Fibroblast of mammary gland (primary cell): ENCODE measurements around the gene CSTF2.

ENCODE experiments used
- DNase-seq: peaks from one replicate; pipeline ENCODE4 v3.0.0-alpha.2; 2010; ENCODE audit warnings: low read depth
- H3K4me3 ChIP-seq: 2 replicates; pipeline ENCODE4 v1.5.1; 2011; ENCODE audit warnings: low read depth, mild to moderate bottlenecking, low read length, moderate library complexity; ENCODE audit not compliant: control insufficient read depth
- CTCF ChIP-seq: conservative IDR thresholded peaks from 2 replicates; pipeline ENCODE4 v1.5.1; 2011; ENCODE audit warnings: low read depth, low read length, inconsistent platforms; ENCODE audit not compliant: control insufficient read depth, insufficient read depth

CSTF2 gene

GRCh38 chrX:100812216-100813158 is 7.7 kb upstream of the CSTF2 start:
- no peak overlapping the region for H3K4me3 ChIP-seq
- DNase-seq, result no peak
- no peak for TF ChIP-seq CTCF

GRCh38 chrX:100817340-100817739 is 2.9 kb upstream of the CSTF2 start:
- H3K4me3 ChIP-seq, result no peak overlapping the region
- no peak for TF ChIP-seq CTCF
- DNase-seq, result no peak

GRCh38 chrX:100819534-100819836 is 706 bp upstream of the CSTF2 start:
- peak overlapping the region; percentile 85 for H3K4me3 ChIP-seq
- no peak for DNase-seq
- TF ChIP-seq CTCF, result no peak

GRCh38 chrX:100829730-100830129 is 9.5 kb downstream of the CSTF2 start:
- no peak overlapping the region for H3K4me3 ChIP-seq
- TF ChIP-seq CTCF, result no peak
- DNase-seq, result peak; percentile 28

GRCh38 chrX:100830143-100830542 is 10.0 kb downstream of the CSTF2 start:
- no peak overlapping the region for H3K4me3 ChIP-seq
- no peak for TF ChIP-seq CTCF
- no peak for DNase-seq

- no peak for TF ChIP-seq CTCF
- no peak for DNase-seq
- no peak overlapping the region for H3K4me3 ChIP-seq
Measured at GRCh38 chrX:100830547-100830946, 10.4 kb downstream of the CSTF2 start.
